ENCODE measurements around the gene ATXN1.

DNA sequence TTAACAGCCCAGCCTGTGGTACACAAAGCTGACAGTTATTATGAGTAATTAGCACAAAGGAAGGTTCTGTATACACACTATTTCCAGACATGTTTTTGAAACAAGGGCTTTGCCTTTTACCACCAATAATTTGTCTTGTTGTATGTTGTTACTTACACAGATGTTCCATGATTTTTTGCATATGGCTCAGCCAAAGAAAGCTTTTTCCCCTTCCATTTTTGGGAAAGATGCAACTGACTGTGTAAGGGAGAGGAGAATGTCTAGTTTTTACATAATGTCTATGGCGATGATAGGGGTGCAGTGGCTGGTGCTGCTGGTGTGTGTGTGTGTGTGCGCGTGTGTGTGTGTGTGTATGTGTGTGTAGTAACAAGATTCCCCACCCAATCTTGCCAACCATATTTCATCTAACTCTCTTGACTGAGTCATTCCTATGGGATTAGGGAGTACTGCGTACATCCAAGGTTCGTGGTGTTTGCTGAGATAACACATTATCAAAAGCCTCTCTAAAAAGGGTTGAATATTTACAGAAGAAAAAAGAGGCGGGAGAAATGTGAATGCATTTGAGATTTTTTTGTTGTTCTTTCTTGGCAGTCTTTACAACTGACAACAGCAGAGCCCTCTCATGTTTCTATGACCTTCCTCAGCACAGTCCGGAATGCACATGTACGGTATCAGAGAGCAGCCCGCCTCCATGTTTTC, 330.7 kb downstream of the ATXN1 start:
- no peak for TF ChIP-seq POLR2A (IDR thresholded peaks at IDR 0.05)
- TF ChIP-seq, protein P1, sequence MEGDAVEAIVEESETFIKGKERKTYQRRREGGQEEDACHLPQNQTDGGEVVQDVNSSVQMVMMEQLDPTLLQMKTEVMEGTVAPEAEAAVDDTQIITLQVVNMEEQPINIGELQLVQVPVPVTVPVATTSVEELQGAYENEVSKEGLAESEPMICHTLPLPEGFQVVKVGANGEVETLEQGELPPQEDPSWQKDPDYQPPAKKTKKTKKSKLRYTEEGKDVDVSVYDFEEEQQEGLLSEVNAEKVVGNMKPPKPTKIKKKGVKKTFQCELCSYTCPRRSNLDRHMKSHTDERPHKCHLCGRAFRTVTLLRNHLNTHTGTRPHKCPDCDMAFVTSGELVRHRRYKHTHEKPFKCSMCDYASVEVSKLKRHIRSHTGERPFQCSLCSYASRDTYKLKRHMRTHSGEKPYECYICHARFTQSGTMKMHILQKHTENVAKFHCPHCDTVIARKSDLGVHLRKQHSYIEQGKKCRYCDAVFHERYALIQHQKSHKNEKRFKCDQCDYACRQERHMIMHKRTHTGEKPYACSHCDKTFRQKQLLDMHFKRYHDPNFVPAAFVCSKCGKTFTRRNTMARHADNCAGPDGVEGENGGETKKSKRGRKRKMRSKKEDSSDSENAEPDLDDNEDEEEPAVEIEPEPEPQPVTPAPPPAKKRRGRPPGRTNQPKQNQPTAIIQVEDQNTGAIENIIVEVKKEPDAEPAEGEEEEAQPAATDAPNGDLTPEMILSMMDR (IDR thresholded peaks at IDR 0.05): no peak
- TF ChIP-seq POLR2AphosphoS5 (IDR thresholded peaks at IDR 0.05): no peak

All from transverse colon (tissue), 4 donors.